ENCODE measurements around the gene MC1R. TPM values are rescaled to one million over a fixed set of nuclear protein-coding genes. Genes with fewer than 3 reads are reported as not detected.
A peak's percentile ranks its signal among the peaks of the same experiment; 100 is the strongest.
"Not testable (repeated sequence)": the region's sequence is repeated elsewhere in the genome, so short reads cannot be mapped to it uniquely, and the experiment has no call there.

MC1R gene
- total RNA-seq, 2 donors from 2014 or later, result 4.6 to 5.1 TPM

DNA sequence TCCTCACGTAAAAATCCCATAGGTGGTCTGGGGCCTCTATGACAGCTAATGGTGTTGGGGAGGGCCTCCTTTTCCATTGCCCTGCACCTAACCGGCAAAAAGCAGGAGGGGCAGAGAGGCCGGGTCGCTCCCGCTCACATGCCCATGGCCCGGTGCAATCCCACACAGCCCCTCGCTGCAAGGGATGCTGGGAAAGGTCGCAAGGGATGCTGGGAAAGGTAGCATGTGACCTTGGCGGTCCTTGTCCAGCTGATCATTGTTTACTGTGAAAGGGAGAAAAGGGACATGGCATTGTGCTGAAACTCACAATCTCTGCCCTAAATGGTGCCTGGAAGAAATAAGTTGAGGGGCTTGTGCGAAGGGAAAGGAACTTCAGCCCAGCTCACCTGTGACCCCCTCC is 39.9 kb downstream of the MC1R start:
- peaks cover 0 to 9% of the 10 kb centered on the region in 2 donors for H3K36me3 Mint-ChIP-seq
- DNase-seq (ENCODE audit: low spot score in 2 of 2) (no peak), ATAC-seq (no peak)
- peak overlapping the region in 1 of 2 donors; percentile 51 for H3K27ac Mint-ChIP-seq
- no peaks in the 10 kb centered on the region for H3K9me3 Mint-ChIP-seq

DNA sequence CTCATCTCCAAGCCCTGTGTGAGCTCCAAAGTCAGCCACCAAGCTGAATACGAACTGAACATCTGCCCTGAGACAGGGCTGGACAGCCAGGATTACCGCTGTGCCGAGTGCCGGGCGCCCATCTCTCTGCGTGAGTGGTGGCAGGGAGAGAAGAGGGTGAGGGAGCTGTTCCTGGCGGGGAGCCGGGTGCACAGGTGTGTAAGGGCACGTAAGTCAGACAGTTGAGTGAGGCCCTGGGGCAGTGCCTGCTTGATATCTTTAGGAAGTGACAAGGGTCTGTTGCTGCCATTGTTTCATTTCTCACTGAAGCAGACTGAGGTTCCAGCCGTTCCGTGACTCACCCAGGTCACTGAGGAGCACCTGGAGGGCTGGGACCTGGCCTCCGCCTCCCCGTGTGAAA is 42.3 kb downstream of the MC1R start:
- H3K36me3 Mint-ChIP-seq, result peaks cover 0 to 9% of the 10 kb centered on the region in 2 donors
- no peaks in the 10 kb centered on the region for H3K9me3 Mint-ChIP-seq
- no peak for ATAC-seq
- DNase-seq (ENCODE audit: low spot score in 2 of 2), result no peak
- no peak overlapping the region for H3K27ac Mint-ChIP-seq

DNA sequence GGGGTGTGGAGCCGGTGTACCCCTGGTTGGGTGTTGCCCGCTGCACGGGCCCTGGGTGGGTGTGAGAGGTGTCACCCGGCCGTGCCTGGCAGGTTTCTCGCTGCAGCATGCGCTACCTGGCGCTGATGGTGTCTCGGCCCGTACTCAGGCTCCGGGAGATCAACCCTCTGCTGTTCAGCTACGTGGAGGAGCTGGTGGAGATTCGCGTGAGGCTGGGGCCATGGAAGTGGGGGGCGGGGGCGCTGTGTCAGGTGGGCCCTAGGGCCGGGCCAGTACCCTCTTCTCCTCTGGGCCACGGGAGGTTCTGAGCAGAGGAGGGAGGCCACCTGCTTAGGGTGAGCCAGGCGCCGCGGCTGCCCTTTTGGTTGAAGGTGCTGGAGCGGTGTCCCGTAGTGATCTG is 43.3 kb downstream of the MC1R start:
- H3K27ac Mint-ChIP-seq, result no peak overlapping the region
- H3K36me3 Mint-ChIP-seq, result peaks cover 0 to 9% of the 10 kb centered on the region in 2 donors

DNA sequence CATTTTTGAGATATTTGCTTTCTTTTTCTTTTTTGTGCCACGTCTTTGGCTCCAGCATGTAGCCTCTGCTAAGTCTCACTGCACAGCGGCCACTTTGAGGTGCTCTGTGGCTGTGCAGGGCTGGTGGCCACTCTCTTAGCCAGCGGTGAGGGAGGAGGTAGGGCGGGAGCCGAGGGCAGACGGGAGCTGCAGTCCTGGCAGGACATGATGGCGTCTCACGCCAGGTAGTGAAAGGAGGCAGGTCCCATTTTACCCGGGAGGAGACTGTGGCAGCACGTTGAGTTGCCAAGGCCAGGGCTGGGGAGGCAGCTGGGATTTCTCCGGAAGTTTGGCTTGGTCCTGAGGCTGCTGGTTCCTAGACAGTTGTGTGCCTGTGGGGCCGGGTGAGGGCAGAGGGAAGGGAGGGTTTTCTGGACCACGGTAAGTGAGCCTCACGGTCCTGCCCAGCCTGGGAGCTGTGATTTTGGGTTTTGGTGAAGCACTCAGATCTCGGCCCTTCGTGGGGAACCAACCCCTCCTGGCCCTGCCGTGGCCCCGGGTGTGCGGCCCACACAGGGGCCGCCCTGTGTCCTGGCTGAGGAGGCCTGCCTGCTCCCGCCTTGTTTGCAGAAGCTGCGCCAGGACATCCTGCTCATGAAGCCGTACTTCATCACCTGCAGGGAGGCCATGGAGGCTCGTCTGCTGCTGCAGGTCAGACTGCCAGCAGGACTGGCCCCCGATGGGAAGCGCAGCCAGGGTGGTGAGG is 44.3 kb downstream of the MC1R start:
- peak overlapping the region in 1 of 2 donors; percentile 8 for H3K27ac Mint-ChIP-seq
- H3K9me3 Mint-ChIP-seq, result no peaks in the 10 kb centered on the region
- ATAC-seq, result no peak
- no peak for DNase-seq (ENCODE audit: low spot score in 2 of 2)
- H3K36me3 Mint-ChIP-seq, result peaks cover 0 to 9% of the 10 kb centered on the region in 2 donors

More for the DNA sequence above, 43.3 kb downstream of the MC1R start:
- no peak for DNase-seq (ENCODE audit: low spot score in 2 of 2)
- no peak for ATAC-seq
- no peaks in the 10 kb centered on the region for H3K9me3 Mint-ChIP-seq

DNA sequence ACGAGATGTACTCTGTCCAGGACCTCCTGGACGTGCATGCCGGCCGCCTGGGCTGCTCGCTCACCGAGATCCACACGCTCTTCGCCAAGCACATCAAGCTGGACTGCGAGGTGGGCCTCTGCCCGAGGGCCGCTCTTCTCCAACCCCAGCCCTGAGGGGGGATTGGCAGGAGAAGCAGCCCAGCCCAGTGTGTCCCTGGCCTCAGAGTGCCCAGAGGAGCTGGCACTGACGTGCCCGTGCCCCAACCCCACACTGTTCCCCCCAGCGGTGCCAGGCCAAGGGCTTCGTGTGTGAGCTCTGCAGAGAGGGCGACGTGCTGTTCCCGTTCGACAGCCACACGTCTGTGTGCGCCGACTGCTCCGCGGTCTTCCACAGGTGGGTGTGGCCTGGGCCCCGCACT is 45.5 kb downstream of the MC1R start:
- Mint-ChIP-seq H3K9me3 (no peaks in the 10 kb centered on the region), H3K27ac (no peak overlapping the region), H3K36me3 (no peaks in the 10 kb centered on the region)
- no peak for ATAC-seq
- no peak for DNase-seq (ENCODE audit: low spot score in 2 of 2)

DNA sequence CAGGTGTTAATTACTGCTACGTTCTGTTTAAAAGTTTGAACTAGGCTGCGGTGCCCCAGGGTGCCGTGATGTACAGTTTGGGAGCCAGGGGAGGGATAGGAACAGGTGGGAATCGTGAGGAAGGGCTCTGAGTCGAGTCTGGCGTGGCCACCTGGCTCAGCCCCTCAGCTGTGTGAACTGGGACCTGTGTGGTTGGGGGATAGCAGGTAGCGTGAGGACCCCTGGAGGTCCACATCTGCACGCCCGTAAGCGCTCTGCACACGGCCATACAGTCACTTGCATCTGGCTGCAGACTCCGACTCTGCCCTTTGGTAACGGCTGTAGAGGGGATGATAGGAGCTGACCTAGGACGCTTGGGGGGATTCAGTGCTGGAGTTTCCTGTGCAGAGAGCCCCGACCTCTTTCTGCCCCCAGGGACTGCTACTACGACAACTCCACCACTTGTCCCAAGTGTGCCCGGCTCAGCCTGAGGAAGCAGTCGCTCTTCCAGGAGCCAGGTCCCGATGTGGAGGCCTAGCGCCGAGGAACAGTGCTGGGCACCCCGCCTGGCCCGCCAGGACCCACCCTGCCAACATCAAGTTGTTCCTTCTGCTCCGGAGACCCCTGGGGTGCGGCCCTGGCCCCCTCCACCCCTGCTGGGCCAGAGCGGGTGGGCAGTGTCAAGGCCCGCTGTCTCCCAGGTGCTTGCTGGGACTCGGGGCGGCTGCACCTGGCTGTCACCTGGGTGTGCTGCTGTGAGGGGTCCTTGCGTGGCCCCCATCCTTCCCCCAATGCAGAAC is 47.0 kb downstream of the MC1R start:
- H3K36me3 Mint-ChIP-seq, result peaks cover 0 to 7% of the 10 kb centered on the region in 2 donors
- no peak overlapping the region for H3K27ac Mint-ChIP-seq
- DNase-seq (ENCODE audit: low spot score in 2 of 2) (no peak), ATAC-seq (no peak)
- no peaks in the 10 kb centered on the region for H3K9me3 Mint-ChIP-seq

DNA sequence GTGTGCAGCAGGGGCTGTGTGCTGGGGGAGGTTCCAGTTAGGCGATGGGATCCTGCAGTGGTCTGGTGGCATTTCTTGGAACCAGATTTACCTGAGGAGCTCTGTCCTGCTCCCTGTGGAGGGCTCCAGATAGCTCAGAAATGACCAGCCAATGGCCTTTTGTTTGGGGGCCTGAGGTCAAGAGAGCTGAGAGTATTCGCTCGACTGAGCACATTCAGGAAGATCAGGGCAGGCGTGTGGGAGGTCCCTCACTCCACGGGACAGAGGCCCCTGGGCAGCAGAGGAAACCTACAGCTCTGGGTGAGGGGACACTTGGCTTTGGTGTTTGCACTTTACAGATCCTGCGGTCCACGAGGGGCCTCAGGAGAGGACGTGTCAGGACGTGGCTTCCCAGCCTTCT is 48.1 kb downstream of the MC1R start:
- peaks cover 7 to 18% of the 10 kb centered on the region in 2 donors for H3K36me3 Mint-ChIP-seq
- DNase-seq (ENCODE audit: low spot score in 2 of 2), result no peak
- H3K27ac Mint-ChIP-seq, result no peak overlapping the region
- H3K9me3 Mint-ChIP-seq, result peaks cover 3 to 5% of the 10 kb centered on the region in 2 donors
- ATAC-seq, result no peak

DNA sequence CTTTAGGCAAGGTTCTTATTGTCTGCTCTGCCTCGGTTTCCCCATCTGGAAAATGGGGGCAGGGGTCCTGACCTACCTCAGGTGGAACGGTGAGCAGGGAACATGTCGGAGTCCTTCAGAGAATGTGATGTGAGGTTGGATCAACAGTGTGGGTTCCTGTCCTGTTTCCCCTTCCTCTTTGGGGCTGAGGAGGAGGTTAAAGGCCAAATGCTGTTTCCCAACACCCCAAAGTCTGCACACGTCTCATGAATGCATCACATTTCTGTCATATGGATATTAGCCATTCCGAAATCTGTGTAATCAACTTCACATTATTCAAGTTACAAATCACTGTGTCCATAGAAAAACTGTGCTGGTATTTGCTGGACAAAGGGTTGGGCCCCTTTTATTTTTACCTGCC is 48.8 kb downstream of the MC1R start:
- not testable (repeated sequence) for ATAC-seq; H3K9me3 Mint-ChIP-seq; DNase-seq (ENCODE audit: low spot score in 2 of 2); H3K27ac Mint-ChIP-seq
- H3K36me3 Mint-ChIP-seq, result peaks cover 10 to 21% of the 10 kb centered on the region in 2 donors

DNA sequence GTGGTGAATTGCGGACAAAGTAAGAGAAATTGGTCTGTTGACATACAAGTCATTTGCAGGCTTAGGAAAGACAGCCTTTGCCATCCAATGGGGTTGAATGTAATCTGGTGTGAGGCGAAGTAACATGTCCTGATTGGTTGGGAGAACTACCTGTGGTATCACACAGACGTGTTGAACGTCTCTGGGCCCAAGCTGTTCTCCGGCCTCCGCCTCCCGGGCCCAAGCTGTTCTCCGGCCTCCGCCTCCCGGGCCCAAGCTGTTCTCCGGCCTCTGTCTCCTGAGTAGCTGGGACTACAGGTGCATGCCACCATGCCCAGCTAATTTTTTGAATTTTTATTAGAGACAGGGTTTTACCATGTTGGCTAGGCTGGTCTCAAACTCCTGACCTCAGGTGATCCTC is 49.4 kb downstream of the MC1R start:
- not testable (repeated sequence) for H3K27ac Mint-ChIP-seq; DNase-seq (ENCODE audit: low spot score in 2 of 2); H3K9me3 Mint-ChIP-seq; ATAC-seq
- peaks cover 15 to 25% of the 10 kb centered on the region in 2 donors for H3K36me3 Mint-ChIP-seq

DNA sequence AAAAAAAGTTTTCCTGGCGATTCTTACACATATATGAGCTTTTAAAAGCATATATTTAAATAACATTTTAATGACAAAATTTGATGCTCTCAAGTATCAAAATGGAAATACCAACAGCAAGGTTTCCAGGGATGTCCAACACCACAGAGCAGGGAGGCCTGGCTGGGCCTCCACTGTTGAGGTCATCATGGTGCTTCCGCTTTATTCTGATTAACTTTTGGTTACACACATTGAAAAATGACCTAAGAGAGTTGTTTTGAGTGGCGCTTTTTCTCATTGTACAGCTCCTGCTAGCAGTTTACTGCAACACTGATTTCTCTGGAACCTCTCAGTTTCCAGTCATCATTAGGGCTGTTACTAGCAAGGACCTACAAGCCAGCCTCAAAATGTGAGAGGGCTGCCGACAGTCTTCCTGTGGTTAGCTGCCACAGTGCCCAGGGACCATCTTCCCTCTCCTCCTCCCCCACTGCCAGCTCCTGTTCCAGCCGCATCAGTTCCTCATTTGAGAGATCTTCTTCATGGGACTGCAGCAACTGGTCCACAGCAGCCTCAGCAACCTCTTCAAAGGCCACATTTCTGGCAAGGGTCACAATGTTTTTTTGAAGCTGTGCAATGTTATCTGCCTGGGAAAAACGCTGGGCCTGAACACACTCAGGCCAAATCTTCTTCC is 51.2 kb downstream of the MC1R start:
- Mint-ChIP-seq H3K36me3 (peaks cover 15 to 25% of the 10 kb centered on the region in 2 donors), H3K9me3 (peaks cover 3 to 5% of the 10 kb centered on the region in 2 donors), H3K27ac (no peak overlapping the region)
- no peak for DNase-seq (ENCODE audit: low spot score in 2 of 2)
- no peak for ATAC-seq

Other genes starting within 250 kb of the MC1R start
- 100 to 1,000 TPM in 1 of 2 donors, 10 to 100 TPM in 1; 97.3 to 151 TPM for gene CDK10, start 232.2 kb upstream of the MC1R start, total RNA-seq
- 1 to 10 TPM; 1.3 to 7.0 TPM for gene SPATA2L, start 217.2 kb upstream of the MC1R start, total RNA-seq
- 1 to 10 TPM; 2.2 to 2.4 TPM for gene VPS9D1, start 198.0 kb upstream of the MC1R start, total RNA-seq
- 10 to 100 TPM; 18.1 to 28.3 TPM for gene ZNF276, start 197.3 kb upstream of the MC1R start, total RNA-seq
- gene FANCA, start 102.2 kb upstream of the MC1R start, total RNA-seq, result 100 to 1,000 TPM; 123 to 194 TPM
- gene SPIRE2, start 90.4 kb upstream of the MC1R start, total RNA-seq, result 1 to 10 TPM; 1.9 to 2.6 TPM
- 100 to 1,000 TPM; 167 to 235 TPM for gene TCF25, start 45.3 kb upstream of the MC1R start, total RNA-seq
- 10 to 100 TPM in 1 of 2 donors, not detected in 1; 10.2 TPM for gene TUBB3, start 4.5 kb downstream of the MC1R start, total RNA-seq
- gene DEF8, start 29.9 kb downstream of the MC1R start, total RNA-seq, result 10 to 100 TPM in 1 of 2 donors, 1 to 10 TPM in 1; 5.1 to 22.8 TPM
- gene DBNDD1, start 100.6 kb downstream of the MC1R start, total RNA-seq, result 1 to 10 TPM in 1 of 2 donors, under 1 TPM in 1; 0.50 to 1.1 TPM
- gene PRDM7, start 158.5 kb downstream of the MC1R start, total RNA-seq, result not detected